Spleen (tissue), 7 donors: ENCODE data around the gene NEK5.

Source experiments
- CTCF ChIP-seq, 11 experiments: fragments of 200-600 bp in 7 of 11; fragments of 450-650 bp in 4 of 11; sonication (generic) in 4 of 11; IDR thresholded peaks in 8 of 11; conservative IDR thresholded peaks in 3 of 11; 1 replicate in 7 of 11; 2 replicates in 4 of 11; pipeline versions ENCODE4 v1.4.0 to v1.8.0; 2016 to 2021; ENCODE audit warnings: antibody characterized with exemption in 11 of 11, inconsistent platforms in 4 of 11, mild to moderate bottlenecking in 1 of 11
- POLR2A ChIP-seq, 3 donors: fragments of 450-650 bp; IDR thresholded peaks; one replicate each; pipeline ENCODE4 v1.5.1; 2017; ENCODE audit warnings: antibody characterized with exemption in 3 of 3, mild to moderate bottlenecking in 1 of 3
- donor health status: DM: no; HTN: no; CAD: no; lungs with moderate emphysema.
- donor health status: DM: no; HTN: no; CAD: no.
- donor health status: DM: no; HTN: no; CAD: no.

GRCh38 chr13:52097197-52097596, 31.7 kb downstream of the NEK5 start:
- TF ChIP-seq CTCF (IDR thresholded peaks at IDR 0.05 in 8 of 11, conservative IDR thresholded peaks at IDR 0.05 in 3 of 11) (no peak), POLR2A (IDR thresholded peaks at IDR 0.05) (no peak)
